Activated B cell treated with CpG ODN at 0.5 μM for 24 hours (primary cell): ENCODE data around the gene FAF1. TPM values are rescaled to one million over a fixed set of nuclear protein-coding genes. Genes with fewer than 3 reads are reported as not detected.

ENCODE experiments used
- ATAC-seq: fragments of 200-7000 bp; cut with Tn5 transposase; one replicate; pipeline ENCODE4 v1.10.0; 2021; ENCODE audit warnings: low read depth, mild to moderate bottlenecking, moderate library complexity
- CTCF ChIA-PET: fragments of 350-600 bp; sonication (Branson Sonifier 250); formaldehyde crosslinking; loops from one replicate; lab custom pipeline; 2021; ENCODE audit warnings: antibody characterized with exemption; lab: Charles Lee
- POLR2A ChIA-PET: fragments of 350-600 bp; sonication (Branson Sonifier 250); formaldehyde crosslinking; loops from one replicate; lab custom pipeline; 2021; ENCODE audit warnings: antibody characterized with exemption; lab: Charles Lee
- DNase-seq: peaks from one replicate; pipeline ENCODE4 v3.0.0; 2022
- H3K27ac Mint-ChIP-seq: one replicate; pipeline ENCODE4 v1.8.0; 2020; ENCODE audit warnings: mixed read lengths
- H3K27me3 Mint-ChIP-seq: one replicate; pipeline ENCODE4 v1.8.0; 2021; ENCODE audit warnings: mixed read lengths
- H3K36me3 Mint-ChIP-seq: one replicate; pipeline ENCODE4 v1.8.0; 2021; ENCODE audit warnings: low read depth, mixed read lengths
- H3K4me1 Mint-ChIP-seq: one replicate; pipeline ENCODE4 v1.8.0; 2021; ENCODE audit warnings: mixed read lengths
- H3K4me3 Mint-ChIP-seq: one replicate; pipeline ENCODE4 v1.8.0; 2020; ENCODE audit warnings: mild to moderate bottlenecking, mixed read lengths
- H3K9me3 Mint-ChIP-seq: one replicate; pipeline ENCODE4 v1.8.0; 2020; ENCODE audit warnings: mixed read lengths
- intact Hi-C: fragments of 100-400 bp; cut with micrococcal nuclease; formaldehyde crosslinking; loops from one replicate; pipeline ENCODE4 v1.15.1; 2024
- total RNA-seq: library from RNA; stranded (reverse); gene quantifications from 2 replicates; pipeline ENCODE4 v1.2.3, GENCODE V29; 2022
- TF ChIP-seq, protein P1 (sequence below): fragments of 200-600 bp; IDR thresholded peaks from one replicate; pipeline ENCODE4 v1.8.0; 2022; ENCODE audit warnings: antibody characterized with exemption, mild to moderate bottlenecking

Gene FAF1
- total RNA-seq, 1 donor from 2014 or later, result 61.7 TPM

DNA sequence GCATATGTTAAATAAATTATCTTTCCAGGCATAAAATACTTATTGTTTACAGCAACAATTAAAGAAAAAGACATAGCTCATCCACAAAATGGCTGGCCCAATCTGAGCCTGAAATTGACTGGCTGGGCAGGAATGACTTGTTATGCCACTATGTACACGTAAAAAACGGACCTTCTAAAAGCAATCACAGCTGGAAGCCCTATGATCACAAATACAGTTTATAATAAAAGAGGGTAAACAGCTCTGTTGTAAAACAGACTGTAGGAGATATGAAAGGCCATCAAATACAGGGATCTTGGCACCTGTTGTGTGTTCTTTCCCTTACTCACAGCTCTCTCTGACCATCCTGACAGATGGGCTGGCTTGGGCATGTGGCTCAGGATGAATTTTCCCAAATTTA lies 466.4 kb downstream of the FAF1 start:
- CTCF ChIA-PET, result no interaction called here
- Mint-ChIP-seq H3K36me3 (peaks cover 64% of the 10 kb centered on the region), H3K4me1 (peaks cover 2% of the 10 kb centered on the region), H3K27ac (no peak overlapping the region), H3K4me3 (no peak overlapping the region), H3K9me3 (peaks cover 10% of the 10 kb centered on the region), H3K27me3 (no peaks in the 10 kb centered on the region)
- POLR2A ChIA-PET, result no interaction called here
- no peak for ATAC-seq
- no peak for DNase-seq
- intact Hi-C loops, result no loop called here
- TF ChIP-seq, protein P1, sequence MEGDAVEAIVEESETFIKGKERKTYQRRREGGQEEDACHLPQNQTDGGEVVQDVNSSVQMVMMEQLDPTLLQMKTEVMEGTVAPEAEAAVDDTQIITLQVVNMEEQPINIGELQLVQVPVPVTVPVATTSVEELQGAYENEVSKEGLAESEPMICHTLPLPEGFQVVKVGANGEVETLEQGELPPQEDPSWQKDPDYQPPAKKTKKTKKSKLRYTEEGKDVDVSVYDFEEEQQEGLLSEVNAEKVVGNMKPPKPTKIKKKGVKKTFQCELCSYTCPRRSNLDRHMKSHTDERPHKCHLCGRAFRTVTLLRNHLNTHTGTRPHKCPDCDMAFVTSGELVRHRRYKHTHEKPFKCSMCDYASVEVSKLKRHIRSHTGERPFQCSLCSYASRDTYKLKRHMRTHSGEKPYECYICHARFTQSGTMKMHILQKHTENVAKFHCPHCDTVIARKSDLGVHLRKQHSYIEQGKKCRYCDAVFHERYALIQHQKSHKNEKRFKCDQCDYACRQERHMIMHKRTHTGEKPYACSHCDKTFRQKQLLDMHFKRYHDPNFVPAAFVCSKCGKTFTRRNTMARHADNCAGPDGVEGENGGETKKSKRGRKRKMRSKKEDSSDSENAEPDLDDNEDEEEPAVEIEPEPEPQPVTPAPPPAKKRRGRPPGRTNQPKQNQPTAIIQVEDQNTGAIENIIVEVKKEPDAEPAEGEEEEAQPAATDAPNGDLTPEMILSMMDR, result no peak

DNA sequence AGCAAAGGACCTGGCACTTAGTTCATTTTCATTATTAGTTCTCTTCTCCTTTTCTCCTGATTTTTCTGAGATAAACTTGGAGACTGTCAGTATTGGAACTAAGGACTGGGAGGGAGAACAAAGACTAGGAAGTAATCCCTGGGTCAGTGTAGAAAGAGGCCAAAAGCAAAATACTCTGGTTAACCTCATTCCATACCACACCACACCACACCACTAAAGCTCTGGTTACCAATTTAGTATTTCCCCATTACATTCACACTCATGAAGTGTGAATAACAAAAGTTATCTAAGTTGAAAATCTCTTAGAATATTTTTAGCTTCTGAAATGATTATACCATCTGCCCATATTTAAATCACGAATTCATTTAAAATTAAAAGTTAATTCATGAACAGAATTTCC lies 467.9 kb downstream of the FAF1 start:
- TF ChIP-seq, protein P1, result no peak
- ATAC-seq (no peak), DNase-seq (no peak)
- peaks cover 65% of the 10 kb centered on the region for H3K36me3 Mint-ChIP-seq
- CTCF ChIA-PET, result no interaction called here
- H3K4me1 Mint-ChIP-seq, result peaks cover 2% of the 10 kb centered on the region
- no peak overlapping the region for H3K27ac Mint-ChIP-seq
- intact Hi-C loops, result no loop called here
- no peak overlapping the region for H3K4me3 Mint-ChIP-seq
- POLR2A ChIA-PET, result no interaction called here
- H3K27me3 Mint-ChIP-seq, result no peaks in the 10 kb centered on the region
- H3K9me3 Mint-ChIP-seq, result peaks cover 8% of the 10 kb centered on the region

DNA sequence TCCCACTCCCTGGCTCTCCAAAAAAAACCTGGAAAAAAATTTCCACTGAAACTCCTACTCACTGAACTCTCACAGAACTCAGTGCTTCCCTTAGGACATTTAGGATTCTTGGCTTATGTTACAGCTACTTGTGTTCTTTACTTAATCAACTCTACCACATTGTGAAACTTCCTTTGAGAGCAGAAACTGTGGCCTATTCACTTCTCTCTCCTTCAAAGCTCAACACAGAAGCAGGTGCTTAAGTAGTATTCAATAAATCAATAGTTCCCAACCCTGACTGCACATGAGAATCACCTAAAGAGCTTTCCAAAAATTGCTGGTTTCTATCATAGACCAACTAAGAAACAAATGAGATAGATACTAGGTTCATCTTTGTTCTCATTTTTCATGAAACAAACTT lies 468.9 kb downstream of the FAF1 start:
- ChIA-PET CTCF (no interaction called here), POLR2A (no interaction called here)
- ATAC-seq (no peak), DNase-seq (no peak)
- intact Hi-C loops, result no loop called here
- Mint-ChIP-seq H3K27me3 (no peaks in the 10 kb centered on the region), H3K9me3 (peaks cover 4% of the 10 kb centered on the region), H3K27ac (no peak overlapping the region), H3K4me1 (no peaks in the 10 kb centered on the region), H3K4me3 (no peak overlapping the region), H3K36me3 (peaks cover 64% of the 10 kb centered on the region)
- TF ChIP-seq, protein P1, result no peak

DNA sequence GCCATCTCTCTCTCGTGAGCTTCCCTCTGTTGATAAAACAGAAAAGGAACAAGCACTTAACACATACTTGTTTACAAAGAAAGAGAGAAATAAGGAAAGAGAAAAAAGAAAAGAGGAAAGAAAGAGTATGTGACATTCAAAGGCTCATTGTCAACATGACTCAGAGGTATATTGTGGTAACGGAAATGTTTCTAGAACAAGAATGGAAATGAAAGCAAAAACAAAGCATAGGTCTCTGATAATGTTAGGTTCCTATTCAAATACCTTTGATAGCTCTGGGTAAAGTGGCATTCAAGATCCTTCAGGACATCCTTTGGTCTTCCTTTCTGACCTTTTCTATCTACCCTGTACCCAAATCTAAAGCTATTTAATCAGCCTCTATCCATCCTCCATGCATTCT lies 469.4 kb downstream of the FAF1 start:
- Mint-ChIP-seq H3K4me1 (no peaks in the 10 kb centered on the region), H3K9me3 (peaks cover 7% of the 10 kb centered on the region), H3K27ac (no peak overlapping the region), H3K36me3 (peaks cover 65% of the 10 kb centered on the region), H3K27me3 (no peaks in the 10 kb centered on the region), H3K4me3 (no peak overlapping the region)
- DNase-seq (no peak), ATAC-seq (no peak)
- ChIA-PET POLR2A (no interaction called here), CTCF (no interaction called here)
- TF ChIP-seq, protein P1, result no peak
- intact Hi-C loops, result no loop called here

DNA sequence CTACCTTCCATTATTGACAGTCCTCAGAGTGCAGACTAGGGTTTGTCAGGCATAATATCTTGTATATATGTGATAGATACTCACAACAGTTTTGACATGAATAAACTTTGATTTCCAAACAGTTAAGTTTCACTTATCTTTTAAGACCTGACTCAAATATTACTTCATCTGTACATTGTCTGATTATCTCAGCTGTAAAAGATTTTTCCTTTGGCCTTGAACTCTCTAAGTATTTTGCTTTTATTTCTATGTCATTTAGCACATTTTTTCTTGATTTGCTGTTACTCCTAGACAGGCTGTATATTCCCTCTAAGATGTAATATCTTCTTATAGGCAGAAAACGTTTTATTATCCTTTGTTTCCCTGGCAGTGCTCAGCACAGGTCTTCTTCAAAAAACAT lies 471.2 kb downstream of the FAF1 start:
- CTCF ChIA-PET, result no interaction called here
- Mint-ChIP-seq H3K4me1 (no peaks in the 10 kb centered on the region), H3K4me3 (no peak overlapping the region), H3K27ac (no peak overlapping the region), H3K36me3 (peaks cover 63% of the 10 kb centered on the region), H3K27me3 (no peaks in the 10 kb centered on the region), H3K9me3 (peaks cover 7% of the 10 kb centered on the region)
- no peak for DNase-seq
- intact Hi-C loops, result no loop called here
- POLR2A ChIA-PET, result no interaction called here
- no peak for ATAC-seq
- TF ChIP-seq, protein P1, result no peak
